HFF-Myc (cell line): ENCODE data around the gene RALGAPA2.
A peak's percentile ranks its signal among the peaks of the same experiment; 100 is the strongest.

ENCODE experiments used
- DNase-seq: peaks from one replicate; pipeline ENCODE4 v3.0.0-alpha.2; 2011; ENCODE audit warnings: low read depth; ENCODE audit errors: extremely low read depth
- H3K4me3 ChIP-seq: replicated peaks from 2 replicates; pipeline ENCODE4 v1.5.1; 2011; ENCODE audit warnings: low read depth, mild to moderate bottlenecking, control low read depth, low read length
- CTCF ChIP-seq: IDR thresholded peaks from 2 replicates; pipeline ENCODE4 v1.5.1; 2012; ENCODE audit warnings: mild to moderate bottlenecking, low read depth, low read length, control low read depth; ENCODE audit errors: missing control alignments

Gene RALGAPA2

GRCh38 chr20:20608641-20609040 is 103.8 kb downstream of the RALGAPA2 start:
- no peak for DNase-seq
- no peak for TF ChIP-seq CTCF
- no peak overlapping the region for H3K4me3 ChIP-seq

GRCh38 chr20:20608041-20608440 is 104.4 kb downstream of the RALGAPA2 start:
- H3K4me3 ChIP-seq, result no peak overlapping the region
- TF ChIP-seq CTCF, result no peak
- DNase-seq, result no peak

- no peak for TF ChIP-seq CTCF
- no peak overlapping the region for H3K4me3 ChIP-seq
- DNase-seq, result no peak
These were observed 105.6 kb downstream of the RALGAPA2 start for GRCh38 chr20:20606881-20607280.

GRCh38 chr20:20606050-20606449 is 106.4 kb downstream of the RALGAPA2 start:
- DNase-seq, result no peak
- TF ChIP-seq CTCF, result no peak
- H3K4me3 ChIP-seq, result no peak overlapping the region

- H3K4me3 ChIP-seq, result no peak overlapping the region
- TF ChIP-seq CTCF, result no peak
- DNase-seq, result no peak
These were observed 107.5 kb downstream of the RALGAPA2 start for GRCh38 chr20:20604907-20605306.

- TF ChIP-seq CTCF, result no peak
- no peak for DNase-seq
- no peak overlapping the region for H3K4me3 ChIP-seq
These were observed 108.1 kb downstream of the RALGAPA2 start for GRCh38 chr20:20604357-20604756.

GRCh38 chr20:20603339-20603990 is 109.0 kb downstream of the RALGAPA2 start:
- peak; percentile 6 for DNase-seq

More at GRCh38 chr20:20603339-20603990, 109.0 kb downstream of the RALGAPA2 start:
- no peak overlapping the region for H3K4me3 ChIP-seq
- TF ChIP-seq CTCF, result no peak
